Fibroblast of lung (primary cell): ENCODE measurements around the gene TEX30. TPM values are rescaled to one million over a fixed set of nuclear protein-coding genes. Genes with fewer than 3 reads are reported as not detected.
"Not testable (repeated sequence)": the region's sequence is repeated elsewhere in the genome, so short reads cannot be mapped to it uniquely, and the experiment has no call there.

ENCODE experiments used
- DNase-seq, 2 donors: peaks; one replicate each; pipeline versions ENCODE4 v3.0.0 to v3.0.0-alpha.2; 2010; ENCODE audit warnings: low read depth in 2 of 2
- H2AFZ ChIP-seq: 2 replicates; pipeline ENCODE4 v1.5.1; 2012; ENCODE audit warnings: low read length, control low read depth, inconsistent platforms
- H3K27ac ChIP-seq: 2 replicates; pipeline ENCODE4 v1.5.1; 2011; ENCODE audit warnings: low read length, control low read depth; ENCODE audit not compliant: insufficient read depth
- H3K27me3 ChIP-seq: 2 replicates; pipeline ENCODE4 v1.5.1; 2011; ENCODE audit warnings: mild to moderate bottlenecking, low read length; ENCODE audit not compliant: control insufficient read depth, insufficient read depth
- H3K36me3 ChIP-seq: 2 replicates; pipeline ENCODE4 v1.5.1; 2011; ENCODE audit warnings: low read length; ENCODE audit not compliant: control insufficient read depth, insufficient read depth
- H3K4me1 ChIP-seq: 2 replicates; pipeline ENCODE4 v1.5.1; 2011; ENCODE audit warnings: low read length; ENCODE audit not compliant: control insufficient read depth, insufficient read depth; ENCODE audit errors: extremely low read depth
- H3K4me2 ChIP-seq: 2 replicates; pipeline ENCODE4 v1.5.1; 2011; ENCODE audit warnings: low read length, control low read depth; ENCODE audit not compliant: insufficient read depth; ENCODE audit errors: extremely low read depth
- H3K4me3 ChIP-seq, 4 experiments: fragments of 200-600 bp in 1 of 4; sonication (generic) in 1 of 4; replicated peaks in 1 of 4; 2 replicates each; pipeline ENCODE4 v1.5.1; 2011 to 2016; ENCODE audit warnings: low read length in 4 of 4, low read depth in 3 of 4, mild to moderate bottlenecking in 3 of 4, control low read depth in 2 of 4, inconsistent platforms in 1 of 4, mixed read lengths in 1 of 4; ENCODE audit not compliant: insufficient read depth in 1 of 4; ENCODE audit errors: control extremely low read depth in 1 of 4
- H3K79me2 ChIP-seq: 2 replicates; pipeline ENCODE4 v1.5.1; 2012; ENCODE audit warnings: mild to moderate bottlenecking, low read length, inconsistent platforms; ENCODE audit not compliant: control insufficient read depth, insufficient read depth
- H3K9ac ChIP-seq: 2 replicates; pipeline ENCODE4 v1.5.1; 2011; ENCODE audit warnings: mild to moderate bottlenecking, low read length, control low read depth; ENCODE audit not compliant: insufficient read depth
- H3K9me3 ChIP-seq: 2 replicates; pipeline ENCODE4 v1.5.1; 2012; ENCODE audit warnings: low read depth, low read length; ENCODE audit not compliant: control insufficient read depth, insufficient read depth
- H4K20me1 ChIP-seq: 2 replicates; pipeline ENCODE4 v1.5.1; 2011; ENCODE audit warnings: low read length; ENCODE audit not compliant: control insufficient read depth, insufficient read depth; ENCODE audit errors: extremely low read depth
- EZH2 ChIP-seq: IDR thresholded peaks from 2 replicates; pipeline ENCODE4 v1.5.1; 2012; ENCODE audit warnings: low read length, control low read depth, mild to moderate bottlenecking; ENCODE audit errors: missing control alignments
- polyA plus RNA-seq, 2 donors: library from polyadenylated mRNA; depleted of rRNA in 1 of 2; stranded (reverse) in 1 of 2; unstranded in 1 of 2; fragments of >200 nt; gene quantifications; 2 replicates each; pipeline ENCODE4 v1.2.1, GENCODE V29; 2011 to 2012; ENCODE audit warnings: missing spikeins in 1 of 2
- total RNA-seq: library from RNA; depleted of rRNA; stranded (reverse); fragments of >200 nt; gene quantifications from 2 replicates; pipeline ENCODE4 v1.2.1, GENCODE V29; 2014
- TF ChIP-seq, protein P1 (sequence below), 2 donors: IDR thresholded peaks in 1 of 2; conservative IDR thresholded peaks in 1 of 2; 1 replicate in 1 of 2; 2 replicates in 1 of 2; pipeline ENCODE4 v1.5.1; 2011 to 2012; ENCODE audit warnings: low read length in 2 of 2, control low read depth in 1 of 2, inconsistent platforms in 1 of 2, low read depth in 1 of 2, mild to moderate bottlenecking in 1 of 2

Gene TEX30
- total and polyA plus RNA-seq, 2 donors (not counting 1 experiment from before 2014, with no cell fraction given), result 11.9 to 12.7 TPM

DNA sequence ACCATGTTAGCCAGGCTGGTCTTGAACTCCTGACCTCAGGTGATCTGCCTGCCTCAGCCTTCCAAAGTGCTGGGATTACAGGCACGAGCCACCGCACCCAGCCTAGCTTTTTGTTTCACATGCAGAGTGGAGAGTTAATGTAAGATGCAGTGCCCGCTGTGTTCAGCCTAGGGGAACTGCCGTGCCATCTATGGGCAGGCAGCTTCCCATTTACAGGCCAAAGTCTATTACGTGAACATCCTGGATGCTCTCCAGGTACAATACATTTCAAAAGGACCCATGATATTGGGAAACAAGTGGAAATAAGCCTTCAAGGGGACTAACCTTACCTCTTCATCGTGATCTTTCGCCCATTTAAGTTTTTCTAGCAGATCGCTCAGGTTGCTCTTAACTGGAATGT lies 15.1 kb upstream of the TEX30 start:
- Histone ChIP-seq H3K9ac (no peak overlapping the region), H4K20me1 (no peaks in the 10 kb centered on the region), H3K4me1 (no peaks in the 10 kb centered on the region), H3K4me2 (no peak overlapping the region), H3K27me3 (no peaks in the 10 kb centered on the region), H3K36me3 (peaks cover 3% of the 10 kb centered on the region), H3K79me2 (no peaks in the 10 kb centered on the region), H3K27ac (no peak overlapping the region), H3K9me3 (no peaks in the 10 kb centered on the region), H3K4me3 (no peak overlapping the region), H2AFZ (no peak overlapping the region)
- no peak for TF ChIP-seq EZH2
- TF ChIP-seq, protein P1, sequence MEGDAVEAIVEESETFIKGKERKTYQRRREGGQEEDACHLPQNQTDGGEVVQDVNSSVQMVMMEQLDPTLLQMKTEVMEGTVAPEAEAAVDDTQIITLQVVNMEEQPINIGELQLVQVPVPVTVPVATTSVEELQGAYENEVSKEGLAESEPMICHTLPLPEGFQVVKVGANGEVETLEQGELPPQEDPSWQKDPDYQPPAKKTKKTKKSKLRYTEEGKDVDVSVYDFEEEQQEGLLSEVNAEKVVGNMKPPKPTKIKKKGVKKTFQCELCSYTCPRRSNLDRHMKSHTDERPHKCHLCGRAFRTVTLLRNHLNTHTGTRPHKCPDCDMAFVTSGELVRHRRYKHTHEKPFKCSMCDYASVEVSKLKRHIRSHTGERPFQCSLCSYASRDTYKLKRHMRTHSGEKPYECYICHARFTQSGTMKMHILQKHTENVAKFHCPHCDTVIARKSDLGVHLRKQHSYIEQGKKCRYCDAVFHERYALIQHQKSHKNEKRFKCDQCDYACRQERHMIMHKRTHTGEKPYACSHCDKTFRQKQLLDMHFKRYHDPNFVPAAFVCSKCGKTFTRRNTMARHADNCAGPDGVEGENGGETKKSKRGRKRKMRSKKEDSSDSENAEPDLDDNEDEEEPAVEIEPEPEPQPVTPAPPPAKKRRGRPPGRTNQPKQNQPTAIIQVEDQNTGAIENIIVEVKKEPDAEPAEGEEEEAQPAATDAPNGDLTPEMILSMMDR (conservative IDR thresholded peaks at IDR 0.05 in 1 of 2, IDR thresholded peaks at IDR 0.05 in 1 of 2; ENCODE audit: low read depth in 1 of 2, low read length in 2 of 2), result no peak
- DNase-seq, result no peak

DNA sequence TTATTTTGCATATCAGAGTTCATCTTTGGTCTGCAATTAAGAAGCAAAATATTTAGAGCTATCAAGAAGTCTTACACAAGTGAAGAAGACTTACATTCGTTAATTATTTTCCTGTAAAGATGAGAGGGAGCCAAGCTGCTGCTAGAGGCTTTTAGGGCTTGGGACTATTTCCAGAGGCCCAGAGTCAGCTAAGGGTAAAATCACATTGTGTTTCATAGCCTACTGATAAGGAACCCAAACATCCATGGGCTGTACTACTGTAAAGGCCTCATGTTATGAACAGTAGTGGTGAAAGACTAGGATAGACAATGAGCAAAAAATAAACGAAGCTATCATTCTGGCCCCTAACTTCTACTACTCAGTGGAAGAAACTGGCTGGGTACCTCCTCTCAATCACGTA lies 10.9 kb upstream of the TEX30 start:
- Histone ChIP-seq H3K4me1 (no peaks in the 10 kb centered on the region), H3K79me2 (no peaks in the 10 kb centered on the region), H3K27ac (no peak overlapping the region), H3K4me3 (no peak overlapping the region), H4K20me1 (no peaks in the 10 kb centered on the region), H3K36me3 (no peaks in the 10 kb centered on the region), H3K27me3 (no peaks in the 10 kb centered on the region), H3K9me3 (no peaks in the 10 kb centered on the region), H2AFZ (no peak overlapping the region), H3K9ac (no peak overlapping the region), H3K4me2 (no peak overlapping the region)
- TF ChIP-seq EZH2, result no peak
- DNase-seq, result no peak

DNA sequence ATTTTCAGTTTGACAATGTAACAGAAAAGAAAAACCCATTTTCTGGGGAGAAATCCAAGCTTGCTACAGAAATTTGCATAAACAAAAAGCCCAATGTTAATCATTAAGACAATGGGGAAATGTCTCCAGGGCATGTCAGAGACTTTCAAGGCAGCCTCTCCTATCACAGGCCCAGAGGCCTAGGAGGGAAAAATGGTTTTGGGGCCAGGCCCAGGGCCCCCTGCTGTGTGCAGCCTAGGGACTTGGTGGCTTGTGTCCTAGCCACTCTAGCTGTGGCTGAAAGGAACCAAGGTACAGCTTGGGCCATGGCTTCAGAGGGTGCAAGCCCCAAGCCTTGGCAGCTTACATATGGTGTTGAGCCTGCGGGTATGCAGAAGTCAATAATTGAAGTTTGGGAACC lies 8.0 kb upstream of the TEX30 start:
- H3K4me1 ChIP-seq, result no peaks in the 10 kb centered on the region
- DNase-seq, result no peak
- H3K36me3 ChIP-seq, result no peaks in the 10 kb centered on the region
- H4K20me1 ChIP-seq, result no peaks in the 10 kb centered on the region
- H3K4me2 ChIP-seq, result no peak overlapping the region
- H3K79me2 ChIP-seq, result no peaks in the 10 kb centered on the region
- H3K4me3 ChIP-seq, result no peak overlapping the region
- H3K9ac ChIP-seq, result no peak overlapping the region
- TF ChIP-seq EZH2, result no peak
- TF ChIP-seq, protein P1 (conservative IDR thresholded peaks at IDR 0.05 in 1 of 2, IDR thresholded peaks at IDR 0.05 in 1 of 2; ENCODE audit: low read depth in 1 of 2, low read length in 2 of 2), result no peak
- H3K9me3 ChIP-seq, result no peaks in the 10 kb centered on the region
- H3K27me3 ChIP-seq, result no peaks in the 10 kb centered on the region
- H3K27ac ChIP-seq, result no peak overlapping the region
- H2AFZ ChIP-seq, result no peak overlapping the region

DNA sequence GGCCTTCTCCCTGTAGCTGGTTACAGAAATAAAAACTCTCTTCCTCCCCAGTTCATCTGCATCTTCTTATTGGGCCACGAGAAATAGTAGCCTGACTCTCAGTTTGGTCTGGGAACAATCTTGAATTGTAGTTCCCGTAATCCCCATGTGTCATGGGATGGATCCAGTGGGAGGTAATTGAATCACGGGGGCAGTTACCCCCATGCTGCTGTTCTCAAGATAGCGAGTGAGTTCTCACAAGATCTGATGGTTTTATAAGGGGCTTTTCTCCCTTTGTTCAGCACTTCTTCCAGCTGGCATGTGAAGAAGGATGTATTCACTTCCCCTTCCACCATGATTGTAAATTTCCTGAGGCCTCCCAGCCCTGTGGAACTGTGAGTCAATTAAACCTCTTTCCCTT lies 7.1 kb upstream of the TEX30 start:
- H3K27me3 ChIP-seq, DNase-seq, H3K27ac ChIP-seq, H3K4me3 ChIP-seq, H2AFZ ChIP-seq, H3K36me3 ChIP-seq, H3K4me2 ChIP-seq, H4K20me1 ChIP-seq, H3K9me3 ChIP-seq, H3K4me1 ChIP-seq, H3K9ac ChIP-seq, H3K79me2 ChIP-seq: not testable (repeated sequence)
